CD14-positive monocyte (primary cell): ENCODE results near the gene PADI6. TPM values are rescaled to one million over a fixed set of nuclear protein-coding genes. Genes with fewer than 3 reads are reported as not detected.

Experiments
- DNase-seq, 3 donors: peaks; one replicate each; pipeline ENCODE4 v3.0.0-alpha.2; 2011 to 2022
- H2AFZ ChIP-seq: 2 replicates; pipeline ENCODE4 v1.6.0; 2012; ENCODE audit warnings: mild to moderate bottlenecking, low read depth, low read length, inconsistent platforms; ENCODE audit not compliant: insufficient read depth, poor library complexity, severe bottlenecking
- H3K27ac ChIP-seq, 2 donors: 1 replicate in 1 of 2; 2 replicates in 1 of 2; pipeline ENCODE4 v1.5.1; 2012 to 2013; ENCODE audit warnings: low read length in 2 of 2, control low read depth in 1 of 2, inconsistent platforms in 1 of 2, low read depth in 1 of 2, mild to moderate bottlenecking in 1 of 2
- H3K27me3 ChIP-seq, 2 donors: one replicate each; pipeline versions ENCODE4 v1.6.0 to v1.6.1; 2011 to 2013; ENCODE audit warnings: low read length in 2 of 2; ENCODE audit not compliant: control insufficient read depth in 2 of 2, insufficient read depth in 2 of 2
- H3K36me3 ChIP-seq, 2 donors: replicated peaks in 1 of 2; 1 replicate in 1 of 2; 2 replicates in 1 of 2; pipeline versions ENCODE4 v1.5.1 to v1.6.1; 2012 to 2013; ENCODE audit warnings: low read length in 2 of 2, control low read depth in 1 of 2, inconsistent platforms in 1 of 2, mild to moderate bottlenecking in 1 of 2; ENCODE audit not compliant: insufficient read depth in 2 of 2, control insufficient read depth in 1 of 2
- H3K4me1 ChIP-seq, 2 donors: 1 replicate in 1 of 2; 2 replicates in 1 of 2; pipeline versions ENCODE4 v1.5.1 to v1.6.1; 2012 to 2013; ENCODE audit warnings: low read length in 2 of 2, control low read depth in 1 of 2, inconsistent platforms in 1 of 2, mild to moderate bottlenecking in 1 of 2, moderate library complexity in 1 of 2; ENCODE audit not compliant: insufficient read depth in 2 of 2, control insufficient read depth in 1 of 2
- H3K4me2 ChIP-seq: replicated peaks from 2 replicates; pipeline ENCODE3; 2012; ENCODE audit warnings: low read length, moderate library complexity, mild to moderate bottlenecking; ENCODE audit not compliant: poor library complexity, severe bottlenecking; ENCODE audit errors: extremely low read depth
- H3K4me3 ChIP-seq, 3 experiments: fragments of 200-600 bp in 1 of 3; sonication (generic) in 1 of 3; replicated peaks in 1 of 3; 1 replicate in 2 of 3; 2 replicates in 1 of 3; pipeline ENCODE4 v1.5.1; 2011 to 2013; ENCODE audit warnings: low read length in 3 of 3, mild to moderate bottlenecking in 3 of 3, control low read depth in 2 of 3, low read depth in 2 of 3, inconsistent platforms in 1 of 3, moderate library complexity in 1 of 3
- H3K79me2 ChIP-seq: 2 replicates; pipeline ENCODE4 v1.6.0; 2012; ENCODE audit warnings: mild to moderate bottlenecking, control low read depth, inconsistent platforms, low read length, moderate library complexity; ENCODE audit not compliant: insufficient read depth
- H3K9ac ChIP-seq: 2 replicates; pipeline ENCODE4 v1.6.0; 2017; ENCODE audit warnings: low read length, mild to moderate bottlenecking; ENCODE audit not compliant: insufficient read depth, poor library complexity, severe bottlenecking
- H3K9me3 ChIP-seq, 2 donors: replicated peaks in 1 of 2; 1 replicate in 1 of 2; 2 replicates in 1 of 2; pipeline versions ENCODE4 v1.5.1 to v1.6.1; 2012 to 2013; ENCODE audit warnings: low read length in 2 of 2, control low read depth in 1 of 2; ENCODE audit not compliant: control insufficient read depth in 1 of 2, insufficient read depth in 1 of 2
- H4K20me1 ChIP-seq: 2 replicates; pipeline ENCODE4 v1.6.0; 2012; ENCODE audit warnings: mild to moderate bottlenecking, low read length, control low read depth, moderate library complexity; ENCODE audit not compliant: insufficient read depth
- H3K27ac Mint-ChIP-seq, 7 donors: one replicate each; pipeline ENCODE4 v1.8.0; 2020; ENCODE audit warnings: mild to moderate bottlenecking in 7 of 7, mixed read lengths in 7 of 7, moderate library complexity in 6 of 7, inconsistent platforms in 2 of 7
- H3K27me3 Mint-ChIP-seq, 3 donors: one replicate each; pipeline ENCODE4 v1.8.0; 2021 to 2022; ENCODE audit warnings: low read depth in 3 of 3, mild to moderate bottlenecking in 3 of 3, mixed read lengths in 3 of 3, moderate library complexity in 3 of 3, inconsistent platforms in 1 of 3
- H3K36me3 Mint-ChIP-seq, 2 donors: one replicate each; pipeline ENCODE4 v1.8.0; 2020; ENCODE audit warnings: mixed read lengths in 2 of 2, inconsistent platforms in 1 of 2, mild to moderate bottlenecking in 1 of 2
- H3K4me1 Mint-ChIP-seq: one replicate; pipeline ENCODE4 v1.8.0; 2020; ENCODE audit warnings: mild to moderate bottlenecking, mixed read lengths
- H3K4me3 Mint-ChIP-seq, 2 donors: one replicate each; pipeline ENCODE4 v1.8.0; 2020; ENCODE audit warnings: mild to moderate bottlenecking in 2 of 2, mixed read lengths in 2 of 2, moderate library complexity in 1 of 2
- H3K9me3 Mint-ChIP-seq, 7 donors: one replicate each; pipeline ENCODE4 v1.8.0; 2020 to 2022; ENCODE audit warnings: mixed read lengths in 7 of 7, mild to moderate bottlenecking in 6 of 7, moderate library complexity in 6 of 7, inconsistent platforms in 2 of 7
- WGBS: methylation state at CpG from one replicate; pipeline ENCODE4 v1.1.5; 2013; ENCODE audit warnings: missing lambda C conversion rate; ENCODE audit not compliant: insufficient coverage; 5-methylcytosine and 5-hydroxymethylcytosine counted together
- intact Hi-C, 2 donors: fragments of 100-400 bp; cut with micrococcal nuclease; formaldehyde crosslinking; loops; one replicate each; pipeline versions ENCODE4 v1.15.0 to v1.15.1; 2023
- polyA plus RNA-seq, 3 donors: library from polyadenylated mRNA; depleted of rRNA in 1 of 3; unstranded in 2 of 3; stranded (reverse) in 1 of 3; fragments of 300-500 nt in 2 of 3; fragments of >200 nt in 1 of 3; fragmentation: Illumina TruSeq in 2 of 3; gene quantifications; 1 replicate in 2 of 3; 2 replicates in 1 of 3; pipeline ENCODE4 v1.2.3, GENCODE V29; 2012 to 2021
- TF ChIP-seq, protein P1 (sequence below): fragments of 200-600 bp; IDR thresholded peaks from one replicate; pipeline ENCODE4 v1.8.0; 2022; ENCODE audit warnings: antibody characterized with exemption, mild to moderate bottlenecking

The PADI6 gene
- polyA plus RNA-seq, 3 donors = 0.66 to 0.83 (median 0.78) TPM

DNA sequence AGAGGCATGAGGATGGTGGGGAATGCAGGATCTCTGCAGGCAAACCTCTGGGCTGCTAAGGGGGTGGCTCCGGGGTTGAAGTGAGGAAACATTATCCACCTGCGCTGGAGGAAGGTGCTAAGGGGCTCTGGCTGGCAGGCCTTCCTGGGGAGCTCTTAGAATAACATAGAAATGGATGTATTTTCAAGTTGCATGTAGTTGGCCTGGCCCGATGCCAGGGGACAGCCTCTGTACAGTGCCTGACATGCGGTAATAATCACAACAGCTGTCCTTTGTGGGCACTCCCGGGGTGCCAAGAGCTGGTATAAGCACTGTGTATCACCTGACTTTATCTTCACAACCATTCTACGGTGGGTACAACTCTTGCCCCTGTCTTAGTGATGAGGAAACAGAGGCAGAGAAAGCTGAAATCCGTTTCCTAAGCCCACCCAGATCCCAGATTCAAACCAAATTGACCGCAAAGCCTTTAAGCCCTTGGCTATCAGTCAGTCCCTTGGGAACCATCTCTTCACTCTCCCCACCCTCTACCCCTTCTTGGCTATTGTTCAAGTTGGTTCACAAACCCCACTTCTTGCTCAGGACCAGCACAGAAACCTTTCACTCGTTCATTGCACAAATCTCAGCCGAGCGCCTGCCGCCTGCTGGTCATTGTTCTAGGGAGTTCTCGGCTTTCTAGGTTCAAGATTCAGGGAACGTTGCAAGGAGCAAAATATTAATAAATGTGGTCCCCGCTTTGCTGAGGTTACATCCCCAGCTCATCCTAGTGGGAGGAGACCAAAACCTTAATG is 33.1 kb upstream of the PADI6 start:
- peaks cover 78 to 97% of the 10 kb centered on the region in 2 donors for H3K36me3 Mint-ChIP-seq
- WGBS = 100% methylated on average over 4 of the region's 15 CpGs
- peaks cover 0 to 2% (median 1%) of the 10 kb centered on the region in 3 donors for H3K27me3 Mint-ChIP-seq

DNA sequence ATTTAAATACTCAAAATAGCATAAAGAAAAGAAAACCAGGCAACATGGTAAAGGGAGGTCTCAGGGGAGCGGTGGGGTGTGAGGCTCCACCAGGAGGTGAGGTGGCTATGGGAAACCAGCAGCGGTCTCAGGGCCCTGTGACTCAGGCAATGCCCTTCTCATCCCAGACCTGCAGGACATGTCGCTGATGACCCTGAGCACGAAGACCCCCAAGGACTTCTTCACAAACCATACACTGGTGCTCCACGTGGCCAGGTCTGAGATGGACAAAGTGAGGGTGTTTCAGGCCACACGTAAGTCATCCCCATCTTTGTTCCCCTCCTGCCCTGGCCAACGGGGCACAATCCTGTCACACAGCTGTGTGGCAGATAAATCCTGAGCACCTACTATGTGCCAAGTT is 32.5 kb upstream of the PADI6 start:
- Histone ChIP-seq H3K9ac (no peak overlapping the region), H3K27me3 (no peaks in the 10 kb centered on the region), H3K4me1 (no peaks in the 10 kb centered on the region), H3K4me3 (no peak overlapping the region), H4K20me1 (peaks cover 12% of the 10 kb centered on the region), H3K27ac (no peak overlapping the region), H3K36me3 (peaks cover 75 to 92% of the 10 kb centered on the region in 2 donors), H3K4me2 (no peak overlapping the region), H3K9me3 (no peaks in the 10 kb centered on the region), H3K79me2 (no peaks in the 10 kb centered on the region), H2AFZ (no peak overlapping the region)
- Mint-ChIP-seq H3K4me3 (no peak overlapping the region), H3K4me1 (peaks cover 1% of the 10 kb centered on the region), H3K36me3 (peaks cover 79 to 97% of the 10 kb centered on the region in 2 donors), H3K27ac (peak overlapping the region in 1 of 7 donors; percentile 58), H3K27me3 (peaks cover 0 to 2% (median 1%) of the 10 kb centered on the region in 3 donors), H3K9me3 (peaks cover 0 to 8% (median 3%) of the 10 kb centered on the region in 7 donors)
- intact Hi-C loops = loop anchor here in 1 of 2 donors (10.0 kb wide), 1 partner anchor 215 kb away; no protein-coding TSS in a partner anchor
- 83% methylated on average over 3 of the region's 7 CpGs for WGBS
- no peak for DNase-seq
- TF ChIP-seq, protein P1, sequence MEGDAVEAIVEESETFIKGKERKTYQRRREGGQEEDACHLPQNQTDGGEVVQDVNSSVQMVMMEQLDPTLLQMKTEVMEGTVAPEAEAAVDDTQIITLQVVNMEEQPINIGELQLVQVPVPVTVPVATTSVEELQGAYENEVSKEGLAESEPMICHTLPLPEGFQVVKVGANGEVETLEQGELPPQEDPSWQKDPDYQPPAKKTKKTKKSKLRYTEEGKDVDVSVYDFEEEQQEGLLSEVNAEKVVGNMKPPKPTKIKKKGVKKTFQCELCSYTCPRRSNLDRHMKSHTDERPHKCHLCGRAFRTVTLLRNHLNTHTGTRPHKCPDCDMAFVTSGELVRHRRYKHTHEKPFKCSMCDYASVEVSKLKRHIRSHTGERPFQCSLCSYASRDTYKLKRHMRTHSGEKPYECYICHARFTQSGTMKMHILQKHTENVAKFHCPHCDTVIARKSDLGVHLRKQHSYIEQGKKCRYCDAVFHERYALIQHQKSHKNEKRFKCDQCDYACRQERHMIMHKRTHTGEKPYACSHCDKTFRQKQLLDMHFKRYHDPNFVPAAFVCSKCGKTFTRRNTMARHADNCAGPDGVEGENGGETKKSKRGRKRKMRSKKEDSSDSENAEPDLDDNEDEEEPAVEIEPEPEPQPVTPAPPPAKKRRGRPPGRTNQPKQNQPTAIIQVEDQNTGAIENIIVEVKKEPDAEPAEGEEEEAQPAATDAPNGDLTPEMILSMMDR = no peak

More for the DNA sequence above, 33.1 kb upstream of the PADI6 start:
- intact Hi-C loops = loop anchor here in 1 of 2 donors (10.0 kb wide), 1 partner anchor 214 kb away; no protein-coding TSS in a partner anchor
- Histone ChIP-seq H3K4me2 (no peak overlapping the region), H3K9ac (no peak overlapping the region), H3K27ac (no peak overlapping the region), H3K4me3 (no peak overlapping the region), H3K9me3 (no peaks in the 10 kb centered on the region), H4K20me1 (peaks cover 12% of the 10 kb centered on the region), H2AFZ (no peak overlapping the region), H3K79me2 (no peaks in the 10 kb centered on the region), H3K4me1 (no peaks in the 10 kb centered on the region), H3K36me3 (peaks cover 80 to 92% of the 10 kb centered on the region in 2 donors), H3K27me3 (no peaks in the 10 kb centered on the region)
- Mint-ChIP-seq H3K9me3 (peaks cover 0 to 8% (median 3%) of the 10 kb centered on the region in 7 donors), H3K27ac (peak overlapping the region in 1 of 7 donors; percentile 41), H3K4me1 (peaks cover 1% of the 10 kb centered on the region), H3K4me3 (no peak overlapping the region)
- TF ChIP-seq, protein P1 = no peak
- no peak for DNase-seq
